H1 (cell line): ENCODE results near the gene LRRC42. TPM values are rescaled to one million over a fixed set of nuclear protein-coding genes. Genes with fewer than 3 reads are reported as not detected.

Experiments
- CTCF ChIA-PET: fragments of 300-600 bp; sonication (Branson Sonifier 250); formaldehyde crosslinking; loops from one replicate; lab custom pipeline; 2021; ENCODE audit not compliant: partially characterized antibody; lab: Charles Lee
- POLR2A ChIA-PET: fragments of 300-600 bp; sonication (Branson Sonifier 250); formaldehyde crosslinking; loops from one replicate; lab custom pipeline; 2021; ENCODE audit warnings: inconsistent platforms; ENCODE audit not compliant: partially characterized antibody; lab: Charles Lee
- DNase-seq, 2 experiments: peaks; one replicate each; pipeline versions ENCODE4 v3.0.0 to v3.0.0-alpha.2; 2010 to 2022; ENCODE audit warnings: low spot score in 2 of 2, low read depth in 1 of 2, mixed read lengths in 1 of 2
- FAIRE-seq: peaks from 2 replicates; lab custom pipeline; 2011; peaks lifted over from hg19 to GRCh38; lab: Jason Lieb, UNC
- H2AFZ ChIP-seq: 2 replicates; pipeline ENCODE4 v1.8.1; 2012; ENCODE audit warnings: low read length, inconsistent platforms
- H2AK5ac ChIP-seq: 2 replicates; pipeline ENCODE4 v1.6.1; 2013; ENCODE audit warnings: low read depth, low read length
- H2BK120ac ChIP-seq: replicated peaks from 2 replicates; pipeline ENCODE3; 2013; ENCODE audit warnings: low read depth, low read length, inconsistent platforms
- H2BK12ac ChIP-seq: 2 replicates; pipeline ENCODE4 v1.6.1; 2013; ENCODE audit warnings: low read depth, low read length
- H2BK15ac ChIP-seq: 2 replicates; pipeline ENCODE4 v1.6.1; 2013; ENCODE audit warnings: low read length
- H2BK20ac ChIP-seq: 2 replicates; pipeline ENCODE4 v1.6.1; 2013; ENCODE audit warnings: low read length
- H2BK5ac ChIP-seq: 2 replicates; pipeline ENCODE4 v1.6.1; 2013; ENCODE audit warnings: low read depth, low read length
- H3K14ac ChIP-seq: 2 replicates; pipeline ENCODE4 v1.6.1; 2013; ENCODE audit warnings: inconsistent platforms; ENCODE audit not compliant: insufficient read length
- H3K18ac ChIP-seq: 2 replicates; pipeline ENCODE4 v1.6.1; 2013; ENCODE audit warnings: low read length; ENCODE audit errors: extremely low read depth
- H3K23ac ChIP-seq: 2 replicates; pipeline ENCODE4 v1.6.1; 2013; ENCODE audit warnings: inconsistent platforms; ENCODE audit not compliant: insufficient read length
- H3K23me2 ChIP-seq: 2 replicates; pipeline ENCODE4 v1.6.1; 2013; ENCODE audit warnings: low read depth, low read length
- H3K27ac ChIP-seq: 2 replicates; pipeline ENCODE4 v1.6.1; 2011; ENCODE audit warnings: low read depth, low read length, inconsistent platforms
- H3K27me3 ChIP-seq, 4 experiments: replicated peaks in 1 of 4; 1 replicate in 1 of 4; 2 replicates in 3 of 4; pipeline versions ENCODE4 v1.6.1 to v1.8.1; 2011 to 2013; ENCODE audit warnings: low read length in 3 of 4, mild to moderate bottlenecking in 3 of 4, inconsistent platforms in 2 of 4, mixed read lengths in 2 of 4, moderate library complexity in 1 of 4; ENCODE audit not compliant: control insufficient read depth in 3 of 4, insufficient read depth in 3 of 4; ENCODE audit errors: extremely low read depth in 1 of 4
- H3K36me3 ChIP-seq, 4 experiments: 2 replicates each; pipeline versions ENCODE4 v1.6.1 to v1.8.1; 2011 to 2013; ENCODE audit warnings: mild to moderate bottlenecking in 4 of 4, low read length in 3 of 4, moderate library complexity in 2 of 4, control low read depth in 1 of 4, inconsistent platforms in 1 of 4; ENCODE audit not compliant: insufficient read depth in 4 of 4, control insufficient read depth in 2 of 4
- H3K4ac ChIP-seq: replicated peaks from 2 replicates; pipeline ENCODE3; 2013; ENCODE audit warnings: low read length, low read depth, mixed read lengths, inconsistent platforms; ENCODE audit not compliant: insufficient read length
- H3K4me1 ChIP-seq, 4 experiments: replicated peaks in 1 of 4; 1 replicate in 1 of 4; 2 replicates in 3 of 4; pipeline versions ENCODE4 v1.6.1 to v1.8.1; 2011 to 2013; ENCODE audit warnings: low read length in 3 of 4, inconsistent platforms in 2 of 4, mixed read lengths in 1 of 4; ENCODE audit not compliant: insufficient read depth in 4 of 4, control insufficient read depth in 3 of 4
- H3K4me2 ChIP-seq, 2 experiments: 2 replicates each; pipeline versions ENCODE4 v1.6.1 to v1.8.1; 2011 to 2013; ENCODE audit warnings: low read depth in 2 of 2, low read length in 2 of 2, control low read depth in 1 of 2, inconsistent platforms in 1 of 2, mild to moderate bottlenecking in 1 of 2; ENCODE audit not compliant: insufficient read depth in 1 of 2
- H3K4me3 ChIP-seq, 4 experiments: fragments of 200-600, 300-600 bp in 1 of 4; sonication (generic), shearing (Covaris generic), sonication (Bioruptor Twin) in 1 of 4; 2 replicates each; pipeline versions ENCODE4 v1.5.1 to v1.8.1; 2011 to 2016; ENCODE audit warnings: low read length in 4 of 4, low read depth in 3 of 4, control low read depth in 2 of 4, inconsistent platforms in 2 of 4, mild to moderate bottlenecking in 2 of 4, mixed read lengths in 1 of 4, moderate library complexity in 1 of 4; ENCODE audit not compliant: insufficient read depth in 2 of 4; ENCODE audit errors: extremely low read depth in 1 of 4
- H3K56ac ChIP-seq: replicated peaks from 2 replicates; pipeline ENCODE3; 2013; ENCODE audit warnings: low read depth, mild to moderate bottlenecking, mixed read lengths, low read length, inconsistent platforms; ENCODE audit not compliant: insufficient read length
- H3K79me1 ChIP-seq: 2 replicates; pipeline ENCODE4 v1.6.1; 2013; ENCODE audit warnings: low read depth, low read length, control low read depth
- H3K79me2 ChIP-seq, 2 experiments: 2 replicates each; pipeline versions ENCODE4 v1.6.1 to v1.8.1; 2012 to 2013; ENCODE audit warnings: low read length in 2 of 2, mild to moderate bottlenecking in 2 of 2, inconsistent platforms in 1 of 2; ENCODE audit not compliant: insufficient read depth in 2 of 2, control insufficient read depth in 1 of 2
- H3K9ac ChIP-seq, 4 experiments: replicated peaks in 1 of 4; 1 replicate in 1 of 4; 2 replicates in 3 of 4; pipeline versions ENCODE4 v1.6.1 to v1.8.1; 2011 to 2013; ENCODE audit warnings: low read depth in 3 of 4, low read length in 3 of 4, control low read depth in 2 of 4, mild to moderate bottlenecking in 2 of 4, moderate library complexity in 2 of 4, inconsistent platforms in 1 of 4; ENCODE audit errors: extremely low read depth in 1 of 4
- H3K9me3 ChIP-seq, 2 experiments: 2 replicates each; pipeline versions ENCODE4 v1.6.1 to v1.8.1; 2012 to 2013; ENCODE audit warnings: mild to moderate bottlenecking in 2 of 2, moderate library complexity in 2 of 2, control low read depth in 1 of 2, inconsistent platforms in 1 of 2, low read depth in 1 of 2, low read length in 1 of 2, mixed read lengths in 1 of 2; ENCODE audit not compliant: insufficient read depth in 2 of 2
- H4K20me1 ChIP-seq, 2 experiments: replicated peaks in 1 of 2; 2 replicates each; pipeline versions ENCODE3 to v1.8.1; 2011 to 2013; ENCODE audit warnings: inconsistent platforms in 2 of 2, low read length in 2 of 2, mild to moderate bottlenecking in 1 of 2; ENCODE audit not compliant: insufficient read depth in 2 of 2, control insufficient read depth in 1 of 2
- H4K5ac ChIP-seq: 2 replicates; pipeline ENCODE4 v1.6.1; 2013; ENCODE audit warnings: low read length, low read depth, mixed read lengths, inconsistent platforms; ENCODE audit not compliant: insufficient read length
- H4K8ac ChIP-seq: 2 replicates; pipeline ENCODE4 v1.8.0; 2013; ENCODE audit warnings: mild to moderate bottlenecking, moderate library complexity, low read length, inconsistent platforms; ENCODE audit not compliant: insufficient read depth; ENCODE audit errors: extremely low read depth
- H4K91ac ChIP-seq: replicated peaks from 2 replicates; pipeline ENCODE3; 2013; ENCODE audit warnings: low read length, mixed read lengths, inconsistent platforms; ENCODE audit not compliant: insufficient read length
- ATF3 ChIP-seq: IDR thresholded peaks from 2 replicates; pipeline ENCODE4 v1.6.1; 2011; ENCODE audit warnings: low read depth, mild to moderate bottlenecking, low read length; ENCODE audit not compliant: insufficient read depth
- BCL11A ChIP-seq, 2 experiments: IDR thresholded peaks; one replicate each; pipeline ENCODE4 v1.6.1; 2011; ENCODE audit warnings: low read depth in 2 of 2, low read length in 2 of 2, mild to moderate bottlenecking in 2 of 2
- CBX5 ChIP-seq: fragments of 300-800, 300-1000 bp; sonication (generic); IDR thresholded peaks from 2 replicates; pipeline ENCODE4 v1.7.1; 2016; ENCODE audit warnings: antibody characterized with exemption, low read length, low read depth
- CEBPB ChIP-seq: IDR thresholded peaks from 2 replicates; pipeline ENCODE4 v1.6.1; 2012; ENCODE audit warnings: low read depth, low read length
- CTBP2 ChIP-seq: IDR thresholded peaks from 2 replicates; pipeline ENCODE4 v1.7.0; 2011; ENCODE audit warnings: borderline replicate concordance, mild to moderate bottlenecking, moderate library complexity, mixed read lengths, low read length; ENCODE audit not compliant: insufficient read depth, insufficient read length
- E2F6 ChIP-seq: IDR thresholded peaks from 2 replicates; pipeline ENCODE4 v1.6.1; 2012; ENCODE audit warnings: inconsistent platforms
- HDAC6 ChIP-seq: IDR thresholded peaks from one replicate; pipeline ENCODE4 v1.7.1; 2012; ENCODE audit warnings: low read depth, mild to moderate bottlenecking, inconsistent platforms, low read length, moderate library complexity
- MAX ChIP-seq: IDR thresholded peaks from 2 replicates; pipeline ENCODE4 v1.6.1; 2012; ENCODE audit warnings: inconsistent platforms
- NANOG ChIP-seq: IDR thresholded peaks from 2 replicates; pipeline ENCODE4 v1.6.1; 2011; ENCODE audit warnings: low read length, low read depth, mild to moderate bottlenecking, inconsistent platforms; ENCODE audit not compliant: insufficient read depth, poor library complexity, severe bottlenecking
- RAD21 ChIP-seq, 2 experiments: IDR thresholded peaks in 1 of 2; conservative IDR thresholded peaks in 1 of 2; 2 replicates each; pipeline ENCODE4 v1.6.1; 2011; ENCODE audit warnings: low read depth in 2 of 2, low read length in 2 of 2, improper control_type of control experiment in 1 of 2, inconsistent platforms in 1 of 2, mild to moderate bottlenecking in 1 of 2, moderate library complexity in 1 of 2
- RXRA ChIP-seq: IDR thresholded peaks from 2 replicates; pipeline ENCODE4 v1.6.1; 2011; ENCODE audit warnings: low read depth, mild to moderate bottlenecking, low read length, moderate library complexity; ENCODE audit not compliant: insufficient read depth
- SUZ12 ChIP-seq: fragments of 200-600 bp; sonication (generic); IDR thresholded peaks from 2 replicates; pipeline ENCODE4 v1.6.1; 2012; ENCODE audit warnings: mild to moderate bottlenecking, inconsistent platforms, low read length, moderate library complexity, mixed read lengths
- WGBS, 2 experiments: shearing (Covaris generic) in 1 of 2; methylation state at CpG; one replicate each; pipeline versions ENCODE4 v1.1.6 to v1.1.7; 2013 to 2015; ENCODE audit warnings: low lambda C conversion rate in 2 of 2, mixed read lengths in 2 of 2, inconsistent platforms in 1 of 2, low coverage in 1 of 2, missing lambda C conversion rate in 1 of 2; ENCODE audit not compliant: insufficient replicate concordance in 2 of 2, insufficient coverage in 1 of 2, insufficient read length in 1 of 2; ENCODE audit errors: extremely low coverage in 1 of 2, missing lambda C conversion rate in 1 of 2; 5-methylcytosine and 5-hydroxymethylcytosine counted together
- polyA plus RNA-seq, 7 experiments: library from polyadenylated mRNA; depleted of rRNA in 3 of 7; stranded (reverse) in 5 of 7; unstranded in 2 of 7; fragments of >200 nt in 5 of 7; fragments of 200-250 nt in 2 of 7; gene quantifications; 1 replicate in 5 of 7; 2 replicates in 1 of 7; 4 replicates in 1 of 7; pipeline versions ENCODE4 v1.2.1 to v1.2.3, GENCODE V29; 2011 to 2013; ENCODE audit warnings: missing spikeins in 2 of 7, mixed read lengths in 2 of 7
- total RNA-seq: library from RNA; stranded (reverse); fragmentation: NEBNext Ultra II Directional; extraction: Animal tissue kit (Norgen Biotek cat#: 25700); gene quantifications from 2 replicates; pipeline ENCODE4 v1.2.1, GENCODE V29; 2021

LRRC42 gene
- total and polyA plus RNA-seq, 2 of the 8 experiments (the other 6 are each of a cell fraction or from before 2014, with no cell fraction given): 38.2 to 54.1 TPM

GRCh38 chr1:54008876-54009275 lies 62.7 kb downstream of the LRRC42 start:
- Histone ChIP-seq H3K27ac (no peak overlapping the region), H3K14ac (no peak overlapping the region), H4K8ac (no peak overlapping the region), H2BK120ac (no peak overlapping the region), H3K4me2 (no peak overlapping the region), H3K79me1 (no peaks in the 10 kb centered on the region), H2BK15ac (no peak overlapping the region), H3K27me3 (no peaks in the 10 kb centered on the region), H3K79me2 (no peaks in the 10 kb centered on the region), H2AK5ac (no peak overlapping the region), H3K4me1 (no peaks in the 10 kb centered on the region; a peak in 1 of 7 replicates), H2BK20ac (no peak overlapping the region), H4K91ac (no peak overlapping the region), H2BK5ac (no peak overlapping the region), H3K9ac (no peak overlapping the region), H4K5ac (no peak overlapping the region), H3K4ac (no peak overlapping the region), H2BK12ac (no peak overlapping the region), H3K4me3 (no peak overlapping the region), H2AFZ (no peak overlapping the region), H3K56ac (no peak overlapping the region), H3K36me3 (no peaks in the 10 kb centered on the region), H3K9me3 (peaks cover 3 to 17% of the 10 kb centered on the region in 2 experiments; a peak in 3 of 4 replicates), H4K20me1 (no peaks in the 10 kb centered on the region), H3K18ac (no peak overlapping the region), H3K23me2 (no peaks in the 10 kb centered on the region; the same call in 1 of the 2 replicates), H3K23ac (no peak overlapping the region)
- POLR2A ChIA-PET: no interaction called here
- DNase-seq: peak in 1 of 2 experiments; percentile 43
- CTCF ChIA-PET: interaction anchor here (0.5 to 2.4 kb wide), 7 partner anchors 9 to 819 kb away, joined by 3 to 8 read pairs (median 4); partner anchors contain the start of gene LDLRAD1
- 90% methylated on average over 13 of the region's 13 CpGs; no CpG with 5 or more reads in 1 of the 2 experiments for WGBS, 2 experiments
- FAIRE-seq: no peak
- TF ChIP-seq CTBP2: no peak
- no peak for TF ChIP-seq BCL11A (IDR thresholded peaks at IDR 0.05; ENCODE audit: low read depth in 2 of 2, low read length in 2 of 2)
- no peak for TF ChIP-seq CEBPB
- no peak for TF ChIP-seq SUZ12
- TF ChIP-seq RAD21 (IDR thresholded peaks at IDR 0.05 in 1 of 2, conservative IDR thresholded peaks at IDR 0.05 in 1 of 2; ENCODE audit: low read depth in 2 of 2, low read length in 2 of 2): no peak
- no peak for TF ChIP-seq E2F6
- TF ChIP-seq ATF3: no peak
- TF ChIP-seq MAX: no peak
- TF ChIP-seq RXRA: no peak
- no peak for TF ChIP-seq NANOG
- TF ChIP-seq CBX5: no peak
- no peak for TF ChIP-seq HDAC6
